Amygdala (tissue), 56 donors: ENCODE results near the gene TDRD9.

ENCODE experiments used
- DNase-seq, 56 donors: peaks; one replicate each; lab custom pipeline; 2025; lab: John Stamatoyannopoulos, UW

Gene TDRD9

GRCh38 chr14:103891667-103892215 lies 36.5 kb upstream of the TDRD9 start:
- no peak for DNase-seq

- no peak for DNase-seq
These were observed 36.0 kb upstream of the TDRD9 start for GRCh38 chr14:103892247-103892646.

GRCh38 chr14:103894034-103894722 lies 34.1 kb upstream of the TDRD9 start:
- DNase-seq, result no peak

DNA sequence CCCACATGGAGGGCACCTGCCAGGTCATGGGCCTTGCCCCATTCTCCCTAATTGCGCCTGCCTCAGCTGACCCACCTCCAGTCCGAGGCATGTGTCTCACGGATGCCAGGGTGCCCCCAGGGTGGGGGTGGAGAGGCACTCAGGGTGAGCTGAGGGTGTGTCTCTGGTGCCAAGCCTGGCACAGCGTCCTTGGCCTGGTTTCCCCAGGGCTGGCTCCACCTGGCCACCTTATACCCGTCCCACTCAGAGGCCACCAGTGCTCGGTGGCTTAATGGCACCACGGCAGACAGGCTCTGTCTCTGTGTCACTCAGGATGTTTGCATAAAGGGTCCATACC lies 33.6 kb upstream of the TDRD9 start:
- no peak for DNase-seq

- no peak for DNase-seq
These were observed 31.7 kb upstream of the TDRD9 start for GRCh38 chr14:103896578-103896977.

DNA sequence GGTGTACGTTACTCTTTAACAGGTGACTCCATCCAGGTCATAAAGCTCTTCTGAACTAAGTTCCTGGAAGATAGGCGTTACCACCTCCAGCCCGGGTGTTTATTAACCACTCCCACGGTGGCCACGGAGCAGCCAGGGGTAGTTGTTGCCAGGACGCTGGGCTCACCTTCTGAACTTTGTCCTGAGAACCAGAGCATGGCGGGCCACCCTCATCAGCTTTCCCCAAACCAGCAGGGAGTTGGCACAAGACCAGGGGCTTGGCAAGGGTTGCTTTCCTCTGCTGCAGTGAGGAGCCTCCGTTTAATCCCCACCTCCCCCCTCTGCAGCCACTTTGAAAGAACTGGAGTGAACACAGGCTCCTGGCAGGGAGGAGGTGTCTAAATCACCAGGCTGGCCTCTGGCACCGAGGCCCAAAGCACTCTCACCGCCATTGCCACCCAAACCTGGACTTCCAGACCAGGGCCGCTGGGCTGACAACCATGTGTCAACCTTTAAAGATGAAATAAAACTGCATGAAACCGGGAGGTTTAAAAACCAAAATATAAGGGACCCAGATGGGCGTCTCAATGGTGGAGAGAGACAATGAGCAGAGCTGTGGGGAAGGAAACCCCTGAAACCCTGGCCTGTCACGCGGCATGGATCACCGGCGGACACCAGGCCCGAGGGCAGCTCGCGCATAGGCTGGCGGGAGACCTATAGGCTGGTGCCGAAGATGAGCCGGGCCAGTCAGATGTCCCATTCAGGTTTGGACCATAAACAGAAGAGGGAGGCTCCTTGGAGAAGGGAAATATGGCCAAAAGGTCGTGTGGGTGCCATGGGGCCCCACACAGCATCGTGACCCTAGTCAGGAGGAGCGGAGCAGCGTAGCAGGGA lies 30.9 kb upstream of the TDRD9 start:
- DNase-seq, result peak in 3 of 56 donors; percentile 10 to 29 (median 13)

DNA sequence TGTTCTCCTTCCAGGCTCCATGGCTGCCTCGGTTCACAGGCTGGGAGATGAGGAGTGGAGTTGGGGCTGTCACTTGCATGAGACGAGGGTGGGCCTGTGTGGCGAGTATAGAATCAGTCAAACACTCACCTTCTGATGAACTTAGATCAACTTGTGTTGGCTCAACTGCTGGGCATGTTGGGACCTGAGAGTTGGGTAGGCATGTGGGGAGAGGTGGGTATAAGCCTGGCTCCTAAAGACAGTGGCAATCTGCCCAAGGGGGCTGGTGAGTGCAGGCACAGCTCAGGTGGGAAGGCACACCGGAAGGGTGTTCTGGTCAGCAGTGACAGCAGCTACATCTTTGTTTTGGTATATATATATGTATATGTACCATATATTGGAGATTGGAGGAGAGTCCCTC lies 30.1 kb upstream of the TDRD9 start:
- DNase-seq, result no peak

DNA sequence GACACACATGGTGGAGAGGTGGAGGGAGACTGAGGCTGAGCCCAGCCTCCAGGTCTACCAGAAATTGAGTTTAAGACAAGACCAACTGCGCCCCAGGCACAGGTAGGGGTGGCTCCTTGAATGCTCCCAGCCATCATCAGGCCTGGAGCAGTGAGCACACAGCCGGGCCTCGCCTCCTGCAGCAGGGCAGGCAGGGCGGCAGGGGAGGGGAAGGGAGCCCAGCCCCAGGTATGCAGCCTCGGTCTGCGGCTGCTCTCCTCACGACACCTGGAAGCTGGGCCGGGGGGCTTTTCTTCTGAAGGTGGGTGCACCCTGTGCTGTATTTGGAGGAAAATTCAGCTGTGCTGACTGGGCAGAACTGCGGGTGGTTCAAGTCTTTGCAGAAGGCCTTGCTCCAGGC lies 29.5 kb upstream of the TDRD9 start:
- no peak for DNase-seq

GRCh38 chr14:103899316-103899715 lies 28.9 kb upstream of the TDRD9 start:
- no peak for DNase-seq

- DNase-seq, result no peak
These were observed 28.4 kb upstream of the TDRD9 start for GRCh38 chr14:103899833-103900232.

DNA sequence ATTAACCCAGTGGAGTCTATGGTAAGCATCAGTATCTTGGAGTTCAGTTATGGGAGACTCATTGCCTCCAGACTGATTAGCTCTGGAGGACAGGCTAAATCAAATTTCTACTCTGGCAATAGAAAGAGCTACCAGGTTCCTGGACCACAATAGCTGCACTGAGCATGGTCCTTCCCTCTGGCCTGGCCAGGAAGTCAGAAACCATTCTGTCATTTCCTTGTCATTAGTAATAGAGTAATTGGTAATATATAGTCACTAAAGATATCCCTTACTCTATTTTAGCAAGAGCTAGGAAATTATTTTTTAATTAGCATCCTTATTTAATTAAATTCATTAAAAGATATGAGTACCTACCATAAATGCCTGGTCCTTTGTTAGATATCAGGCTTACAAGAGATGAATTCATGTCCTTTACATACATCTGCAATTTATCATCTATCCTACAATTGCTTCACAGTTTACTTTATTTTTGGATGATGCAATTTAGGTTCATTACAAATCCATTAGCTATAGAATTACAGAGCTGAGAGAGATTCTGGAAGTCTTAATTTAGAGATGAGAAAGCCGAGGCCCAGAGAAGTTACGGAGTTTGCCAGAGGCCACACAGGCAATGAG lies 23.7 kb upstream of the TDRD9 start:
- no peak for DNase-seq

- DNase-seq, result no peak
These were observed 22.3 kb upstream of the TDRD9 start for GRCh38 chr14:103905842-103906456.

- DNase-seq, result no peak
These were observed 19.7 kb upstream of the TDRD9 start for GRCh38 chr14:103908580-103908979.

- no peak for DNase-seq
These were observed 18.6 kb upstream of the TDRD9 start for GRCh38 chr14:103909531-103910261.

GRCh38 chr14:103910262-103910935 lies 17.9 kb upstream of the TDRD9 start:
- peak in 38 of 56 donors; percentile 4 to 68 (median 41) for DNase-seq

GRCh38 chr14:103910984-103911383 lies 17.3 kb upstream of the TDRD9 start:
- DNase-seq, result no peak

DNA sequence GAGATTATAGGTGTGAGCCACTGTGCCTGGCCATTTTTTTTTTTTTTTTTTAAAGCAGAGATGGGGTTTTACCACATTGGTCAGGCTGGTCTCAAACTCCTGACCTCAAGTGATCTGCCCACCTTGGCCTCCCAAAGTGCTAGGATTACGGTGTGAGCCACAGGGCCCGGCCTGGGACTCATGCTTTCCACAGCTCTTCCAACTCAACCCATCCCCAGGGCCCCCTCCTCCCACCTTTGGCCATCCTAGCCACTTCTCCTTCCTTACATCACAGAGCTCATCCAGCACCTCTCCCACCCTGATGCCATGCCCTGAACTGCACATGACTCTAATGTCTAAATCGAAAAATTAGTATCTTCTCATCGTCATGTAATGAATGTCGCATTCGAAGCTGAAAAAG lies 12.6 kb upstream of the TDRD9 start:
- no peak for DNase-seq

DNA sequence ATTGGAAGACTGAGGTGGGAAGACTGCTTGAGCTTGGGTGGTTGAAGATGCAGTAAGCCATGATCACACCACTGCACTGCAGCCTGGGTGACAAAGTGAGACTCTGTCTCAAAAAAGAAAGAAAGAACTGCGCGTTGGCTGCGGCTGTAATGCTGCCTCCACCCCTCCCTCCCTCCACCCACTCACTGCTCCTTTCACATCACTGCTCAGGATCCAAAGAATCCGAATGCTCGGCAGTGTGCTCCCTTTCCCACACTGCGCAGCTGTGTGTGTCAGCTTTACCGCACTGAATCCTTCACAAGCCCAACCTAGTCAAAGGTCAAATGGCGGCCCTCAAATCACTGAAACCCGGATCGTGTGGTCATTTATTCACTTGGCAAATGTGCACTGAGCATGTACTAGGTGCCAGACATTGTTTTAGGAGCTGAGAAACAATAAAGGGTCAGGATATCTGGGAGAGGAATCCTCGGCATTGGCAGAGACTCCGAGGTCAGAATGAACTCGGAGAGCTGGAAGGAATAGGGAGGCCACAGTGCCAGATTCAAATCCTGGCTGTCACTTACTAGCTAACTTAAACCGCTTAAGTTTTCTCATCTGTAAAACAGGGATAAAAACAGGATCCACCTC lies 11.5 kb upstream of the TDRD9 start:
- peak in 2 of 56 donors; percentile 18 to 22 for DNase-seq
